ENCODE measurements around the gene MYH10. TPM values are rescaled to one million over a fixed set of nuclear protein-coding genes. Genes with fewer than 3 reads are reported as not detected.

Gene MYH10
- 160 TPM for polyA plus RNA-seq (2013, experiment 1 of 2)
- polyA plus RNA-seq (2013, experiment 2 of 2), result 161 TPM

DNA sequence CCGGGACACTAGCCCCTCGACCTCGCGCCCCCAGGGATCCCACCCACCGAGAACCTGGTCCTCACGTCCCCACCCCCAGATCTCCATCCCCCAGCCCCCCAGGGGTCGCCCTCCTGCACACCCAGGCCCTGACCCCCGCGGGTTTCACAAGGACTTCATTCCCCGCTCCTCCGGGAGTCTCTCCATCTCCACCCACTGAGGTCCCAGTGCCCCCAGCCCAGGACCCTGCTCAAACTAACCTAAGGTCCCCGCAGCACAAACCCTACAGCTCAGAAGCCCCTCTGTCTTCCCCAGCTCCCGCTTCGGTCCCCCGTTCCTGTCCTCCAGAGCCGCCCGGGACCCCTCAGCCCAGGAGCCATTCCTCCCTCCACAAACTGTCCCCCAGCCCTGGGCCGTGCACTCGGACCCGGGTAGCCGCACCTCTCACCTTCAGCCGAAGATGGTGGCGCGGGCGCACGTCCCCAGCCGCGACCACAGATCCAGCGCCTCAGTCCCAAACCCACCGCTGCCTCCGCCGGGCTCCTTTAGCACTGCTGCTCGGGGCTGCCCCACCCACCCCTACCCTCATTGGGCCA lies at the start of gene MYH10:
Gene MYH10, minus strand, starts transcription at position 499 of the 575 bp plus-strand sequence. CDS start 7,479 bp downstream, outside the sequence.
- Histone ChIP-seq H3K36me3 (ENCODE audit: control insufficient read depth, insufficient read depth, low read length) (peaks cover 7% of the 10 kb centered on the region), H3K27ac (ENCODE audit: low read depth, low read length, severe bottlenecking) (peak within 1 kb of the TSS; percentile 94), H3K4me3 (ENCODE audit: extremely low read depth, insufficient read depth, low read length, poor library complexity, severe bottlenecking) (peak within 1 kb of the TSS; percentile 99), H3K9me3 (ENCODE audit: control insufficient read depth, low read length) (no peaks in the 10 kb centered on the region), H3K4me1 (ENCODE audit: control insufficient read depth, insufficient read depth, low read length, poor library complexity, severe bottlenecking) (peaks cover 6% of the 10 kb centered on the region)
- 0% methylated on average over 21 to 23 of the region's 33 CpGs for WGBS, 2 experiments (ENCODE audit: insufficient coverage in 2 of 2)

GRCh38 chr17:8679126-8679525 lies 48.6 kb upstream of the MYH10 start:
- Histone ChIP-seq H3K27ac (ENCODE audit: low read depth, low read length, severe bottlenecking) (no peak overlapping the region), H3K4me3 (ENCODE audit: extremely low read depth, insufficient read depth, low read length, poor library complexity, severe bottlenecking) (no peak overlapping the region), H3K9me3 (ENCODE audit: control insufficient read depth, low read length) (peaks cover 5% of the 10 kb centered on the region), H3K4me1 (ENCODE audit: control insufficient read depth, insufficient read depth, low read length, poor library complexity, severe bottlenecking) (peaks cover 14% of the 10 kb centered on the region), H3K36me3 (ENCODE audit: control insufficient read depth, insufficient read depth, low read length) (no peaks in the 10 kb centered on the region)
- 82 to 100% methylated on average over 2 of the region's 3 CpGs for WGBS, 2 experiments (ENCODE audit: insufficient coverage in 2 of 2)

- no peak overlapping the region for H3K27ac ChIP-seq (ENCODE audit: low read depth, low read length, severe bottlenecking)
- WGBS, 2 experiments (ENCODE audit: insufficient coverage in 2 of 2), result 53 to 66% methylated on average over 4 of the region's 8 CpGs
- H3K4me1 ChIP-seq (ENCODE audit: control insufficient read depth, insufficient read depth, low read length, poor library complexity, severe bottlenecking), result peaks cover 35% of the 10 kb centered on the region
Measured at GRCh38 chr17:8675306-8675705, 44.8 kb upstream of the MYH10 start.

DNA sequence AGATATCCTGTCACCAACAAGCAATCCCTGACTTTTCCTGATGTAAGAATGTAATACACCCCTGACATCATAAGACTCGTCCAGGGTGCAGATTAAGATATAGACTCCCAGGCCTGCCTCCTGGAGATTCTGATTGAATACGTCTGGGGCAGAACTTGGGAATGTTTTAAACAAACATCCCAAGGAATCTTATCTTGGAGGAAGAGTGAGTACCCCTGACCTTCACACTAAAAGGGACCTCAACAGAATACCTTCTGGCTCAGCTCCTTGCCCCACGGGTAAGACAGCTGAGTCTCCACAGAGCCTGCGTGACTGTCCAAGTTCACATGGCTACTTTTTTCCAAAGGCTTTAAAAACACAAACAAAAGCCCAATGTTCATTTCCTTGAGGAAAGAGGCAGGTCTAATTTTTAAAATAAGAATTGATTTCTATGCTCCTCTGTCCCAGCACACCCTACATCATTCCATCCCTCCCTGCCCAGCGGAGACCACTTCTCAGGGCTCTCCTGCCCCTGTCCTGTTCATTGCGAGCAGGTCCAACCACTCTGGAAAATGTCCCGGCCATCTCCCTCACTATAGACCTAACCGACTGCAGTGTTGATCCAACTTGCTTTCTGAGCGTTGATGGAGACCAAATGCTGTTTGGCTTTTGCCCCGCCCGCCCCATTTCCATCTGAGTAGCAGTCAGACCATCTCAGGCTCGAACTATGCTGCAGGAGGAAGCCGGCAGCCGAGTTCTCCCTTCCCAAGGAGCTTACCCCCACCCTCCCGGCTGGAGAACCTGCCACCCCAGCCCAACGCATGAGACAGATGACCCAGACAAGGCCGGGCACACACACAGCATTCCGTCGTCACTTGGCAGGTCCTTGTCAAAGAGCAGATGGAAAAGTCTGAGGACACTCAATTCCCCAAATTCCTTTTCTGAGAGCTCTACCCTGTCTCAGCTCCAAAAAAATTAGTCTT lies 44.1 kb upstream of the MYH10 start:
- no peaks in the 10 kb centered on the region for H3K36me3 ChIP-seq (ENCODE audit: control insufficient read depth, insufficient read depth, low read length)
- H3K9me3 ChIP-seq (ENCODE audit: control insufficient read depth, low read length), result peaks cover 5% of the 10 kb centered on the region
- no peak overlapping the region for H3K4me3 ChIP-seq (ENCODE audit: extremely low read depth, insufficient read depth, low read length, poor library complexity, severe bottlenecking)
- H3K27ac ChIP-seq (ENCODE audit: low read depth, low read length, severe bottlenecking), result peak overlapping the region; percentile 69
- H3K4me1 ChIP-seq (ENCODE audit: control insufficient read depth, insufficient read depth, low read length, poor library complexity, severe bottlenecking), result peaks cover 39% of the 10 kb centered on the region
- WGBS, 2 experiments (ENCODE audit: insufficient coverage in 2 of 2), result 45 to 57% methylated on average over 12 to 13 of the region's 19 CpGs

More at GRCh38 chr17:8675306-8675705, 44.8 kb upstream of the MYH10 start:
- Histone ChIP-seq H3K4me3 (ENCODE audit: extremely low read depth, insufficient read depth, low read length, poor library complexity, severe bottlenecking) (no peak overlapping the region), H3K9me3 (ENCODE audit: control insufficient read depth, low read length) (peaks cover 5% of the 10 kb centered on the region), H3K36me3 (ENCODE audit: control insufficient read depth, insufficient read depth, low read length) (no peaks in the 10 kb centered on the region)

GRCh38 chr17:8673612-8674011 lies 43.1 kb upstream of the MYH10 start:
- H3K4me1 ChIP-seq (ENCODE audit: control insufficient read depth, insufficient read depth, low read length, poor library complexity, severe bottlenecking), result peaks cover 45% of the 10 kb centered on the region
- H3K9me3 ChIP-seq (ENCODE audit: control insufficient read depth, low read length), result peaks cover 2% of the 10 kb centered on the region
- peak overlapping the region; percentile 69 for H3K27ac ChIP-seq (ENCODE audit: low read depth, low read length, severe bottlenecking)
- no peaks in the 10 kb centered on the region for H3K36me3 ChIP-seq (ENCODE audit: control insufficient read depth, insufficient read depth, low read length)
- 100% methylated on average over 1 of the region's 1 CpG; no CpG with 5 or more reads in 1 of the 2 experiments for WGBS, 2 experiments (ENCODE audit: insufficient coverage in 2 of 2)
- no peak overlapping the region for H3K4me3 ChIP-seq (ENCODE audit: extremely low read depth, insufficient read depth, low read length, poor library complexity, severe bottlenecking)

GRCh38 chr17:8672326-8672725 lies 41.8 kb upstream of the MYH10 start:
- Histone ChIP-seq H3K27ac (ENCODE audit: low read depth, low read length, severe bottlenecking) (no peak overlapping the region), H3K4me3 (ENCODE audit: extremely low read depth, insufficient read depth, low read length, poor library complexity, severe bottlenecking) (no peak overlapping the region), H3K9me3 (ENCODE audit: control insufficient read depth, low read length) (no peaks in the 10 kb centered on the region), H3K4me1 (ENCODE audit: control insufficient read depth, insufficient read depth, low read length, poor library complexity, severe bottlenecking) (peaks cover 45% of the 10 kb centered on the region), H3K36me3 (ENCODE audit: control insufficient read depth, insufficient read depth, low read length) (no peaks in the 10 kb centered on the region)
- WGBS, 2 experiments (ENCODE audit: insufficient coverage in 2 of 2), result 94% methylated on average over 6 to 8 of the region's 9 CpGs

DNA sequence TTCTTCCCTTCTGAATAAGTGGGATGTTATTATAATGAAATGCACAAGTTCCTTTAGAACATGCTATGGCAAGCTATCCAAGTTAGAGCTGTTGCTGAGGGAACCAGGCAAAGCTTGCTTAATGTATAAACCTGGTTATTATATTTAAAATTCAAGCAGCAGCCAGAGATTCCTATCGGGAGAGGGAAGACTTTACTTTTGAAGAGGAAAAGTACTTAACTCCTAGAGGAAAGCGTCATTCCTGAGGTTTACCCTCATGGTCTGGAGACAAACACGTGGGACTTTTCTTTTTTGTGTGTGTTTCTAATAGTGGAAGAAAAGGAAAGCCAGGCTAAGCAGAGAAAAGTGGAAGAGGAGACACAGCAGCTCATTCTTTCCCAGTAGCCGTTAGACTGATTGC lies 39.9 kb upstream of the MYH10 start:
- Histone ChIP-seq H3K9me3 (ENCODE audit: control insufficient read depth, low read length) (no peaks in the 10 kb centered on the region), H3K4me1 (ENCODE audit: control insufficient read depth, insufficient read depth, low read length, poor library complexity, severe bottlenecking) (peaks cover 44% of the 10 kb centered on the region), H3K27ac (ENCODE audit: low read depth, low read length, severe bottlenecking) (no peak overlapping the region), H3K4me3 (ENCODE audit: extremely low read depth, insufficient read depth, low read length, poor library complexity, severe bottlenecking) (no peak overlapping the region), H3K36me3 (ENCODE audit: control insufficient read depth, insufficient read depth, low read length) (no peaks in the 10 kb centered on the region)
- WGBS, 2 experiments (ENCODE audit: insufficient coverage in 2 of 2), result 73 to 87% methylated on average over 2 to 3 of the region's 4 CpGs

DNA sequence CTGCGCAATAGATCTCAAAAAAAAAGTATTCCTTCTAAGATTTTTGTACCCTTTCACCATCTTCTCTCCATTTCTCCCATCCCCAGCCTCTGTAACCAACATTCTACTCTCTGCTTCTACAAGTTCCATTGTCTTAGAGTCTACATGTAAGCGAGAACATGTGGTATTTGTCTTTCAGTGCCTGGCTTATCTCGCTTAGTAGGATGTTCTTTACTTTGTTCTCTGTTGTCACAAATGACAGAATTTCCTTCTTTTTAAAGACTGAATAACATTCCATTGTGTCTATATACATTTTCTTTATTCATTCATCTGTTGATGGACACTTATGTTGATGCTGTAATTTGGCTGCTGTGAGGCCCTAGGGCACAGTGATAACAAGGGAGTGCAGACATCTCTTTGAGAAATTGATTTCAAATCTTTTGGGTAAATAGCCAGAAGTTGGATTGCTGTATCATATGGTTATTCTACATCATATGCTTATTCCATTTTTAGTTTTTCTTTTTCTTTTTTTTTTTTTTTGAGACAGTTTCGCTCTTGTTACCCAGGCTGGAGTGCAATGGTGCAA lies 37.7 kb upstream of the MYH10 start:
- Histone ChIP-seq H3K4me3 (ENCODE audit: extremely low read depth, insufficient read depth, low read length, poor library complexity, severe bottlenecking) (no peak overlapping the region), H3K9me3 (ENCODE audit: control insufficient read depth, low read length) (no peaks in the 10 kb centered on the region), H3K4me1 (ENCODE audit: control insufficient read depth, insufficient read depth, low read length, poor library complexity, severe bottlenecking) (peaks cover 22% of the 10 kb centered on the region), H3K36me3 (ENCODE audit: control insufficient read depth, insufficient read depth, low read length) (no peaks in the 10 kb centered on the region), H3K27ac (ENCODE audit: low read depth, low read length, severe bottlenecking) (no peak overlapping the region)
- WGBS, 2 experiments (ENCODE audit: insufficient coverage in 2 of 2), result 86 to 100% methylated on average over 1 of the region's 4 CpGs

DNA sequence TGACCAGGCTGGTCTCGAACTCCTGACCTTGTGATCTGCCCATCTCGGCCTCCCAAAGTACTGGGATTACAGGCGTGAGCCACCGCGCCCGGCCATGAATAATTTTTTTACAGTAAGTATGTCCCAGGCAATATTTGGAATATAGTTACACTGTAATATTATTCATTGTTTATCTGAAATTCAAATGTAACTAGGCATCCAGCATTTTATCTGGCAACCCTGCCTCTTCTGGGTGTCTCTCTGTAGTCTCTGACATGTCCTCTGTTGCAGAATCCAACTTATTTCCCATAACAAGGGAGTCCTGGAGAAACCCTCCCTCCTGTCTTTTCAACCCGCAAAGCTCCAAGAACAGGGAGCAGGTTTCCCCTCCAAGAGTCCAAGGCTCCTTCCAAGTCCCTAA lies 36.9 kb upstream of the MYH10 start:
- Histone ChIP-seq H3K27ac (ENCODE audit: low read depth, low read length, severe bottlenecking) (no peak overlapping the region), H3K4me1 (ENCODE audit: control insufficient read depth, insufficient read depth, low read length, poor library complexity, severe bottlenecking) (peaks cover 18% of the 10 kb centered on the region), H3K9me3 (ENCODE audit: control insufficient read depth, low read length) (no peaks in the 10 kb centered on the region), H3K36me3 (ENCODE audit: control insufficient read depth, insufficient read depth, low read length) (no peaks in the 10 kb centered on the region), H3K4me3 (ENCODE audit: extremely low read depth, insufficient read depth, low read length, poor library complexity, severe bottlenecking) (no peak overlapping the region)
- WGBS, 2 experiments (ENCODE audit: insufficient coverage in 2 of 2), result 92 to 94% methylated on average over 2 to 3 of the region's 7 CpGs

GRCh38 chr17:8665684-8666083 lies 35.2 kb upstream of the MYH10 start:
- 100% methylated on average over 1 of the region's 2 CpGs; no CpG with 5 or more reads in 1 of the 2 experiments for WGBS, 2 experiments (ENCODE audit: insufficient coverage in 2 of 2)
- H3K4me3 ChIP-seq (ENCODE audit: extremely low read depth, insufficient read depth, low read length, poor library complexity, severe bottlenecking), result no peak overlapping the region
- H3K27ac ChIP-seq (ENCODE audit: low read depth, low read length, severe bottlenecking), result no peak overlapping the region
- H3K36me3 ChIP-seq (ENCODE audit: control insufficient read depth, insufficient read depth, low read length), result no peaks in the 10 kb centered on the region
- H3K4me1 ChIP-seq (ENCODE audit: control insufficient read depth, insufficient read depth, low read length, poor library complexity, severe bottlenecking), result peaks cover 14% of the 10 kb centered on the region
- H3K9me3 ChIP-seq (ENCODE audit: control insufficient read depth, low read length), result no peaks in the 10 kb centered on the region
